ENCODE results near the gene DROSHA.

DNA sequence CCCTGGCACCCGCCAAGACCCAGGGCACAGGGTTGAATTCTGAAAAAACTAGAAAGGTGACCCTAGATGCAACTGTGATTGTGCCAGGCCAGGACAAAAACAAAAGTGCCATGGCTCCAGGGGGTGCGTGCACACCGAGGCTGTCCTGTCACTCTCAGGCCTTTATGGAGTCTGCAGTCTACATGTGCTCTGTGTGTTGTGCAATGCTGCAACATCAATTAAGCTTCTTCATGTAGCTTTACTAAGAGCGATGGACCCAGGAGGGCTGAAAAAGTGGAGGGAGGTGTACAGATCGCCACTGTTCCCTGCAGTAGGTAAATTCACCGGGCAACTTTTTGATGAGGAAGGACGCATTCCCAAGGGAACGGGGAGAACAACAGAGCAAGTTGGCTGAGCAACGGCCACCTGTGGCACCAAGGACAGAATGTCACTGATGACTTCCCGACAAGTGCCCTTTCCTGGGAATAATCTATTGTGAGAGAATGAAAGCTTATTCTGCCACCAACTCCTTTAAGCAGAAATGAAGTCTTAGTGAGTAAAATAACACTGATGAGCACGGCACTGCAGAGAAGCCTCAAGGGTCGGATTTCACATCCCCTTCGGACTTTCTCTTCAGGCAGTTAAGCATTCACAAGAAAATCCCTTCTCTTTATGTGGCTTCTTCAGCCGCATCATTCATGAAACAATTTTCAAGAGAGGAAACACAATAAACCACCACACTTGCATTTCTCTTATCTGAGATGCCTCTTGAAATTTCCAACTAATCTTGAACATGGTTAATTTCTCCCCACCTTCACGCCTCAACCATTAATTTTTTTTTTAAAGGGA, 149.6 kb downstream of the DROSHA start:
- TF ChIP-seq EZH2phosphoT487 (IDR thresholded peaks at IDR 0.05; ENCODE audit: low read length): no peak
- TF ChIP-seq, protein P1, sequence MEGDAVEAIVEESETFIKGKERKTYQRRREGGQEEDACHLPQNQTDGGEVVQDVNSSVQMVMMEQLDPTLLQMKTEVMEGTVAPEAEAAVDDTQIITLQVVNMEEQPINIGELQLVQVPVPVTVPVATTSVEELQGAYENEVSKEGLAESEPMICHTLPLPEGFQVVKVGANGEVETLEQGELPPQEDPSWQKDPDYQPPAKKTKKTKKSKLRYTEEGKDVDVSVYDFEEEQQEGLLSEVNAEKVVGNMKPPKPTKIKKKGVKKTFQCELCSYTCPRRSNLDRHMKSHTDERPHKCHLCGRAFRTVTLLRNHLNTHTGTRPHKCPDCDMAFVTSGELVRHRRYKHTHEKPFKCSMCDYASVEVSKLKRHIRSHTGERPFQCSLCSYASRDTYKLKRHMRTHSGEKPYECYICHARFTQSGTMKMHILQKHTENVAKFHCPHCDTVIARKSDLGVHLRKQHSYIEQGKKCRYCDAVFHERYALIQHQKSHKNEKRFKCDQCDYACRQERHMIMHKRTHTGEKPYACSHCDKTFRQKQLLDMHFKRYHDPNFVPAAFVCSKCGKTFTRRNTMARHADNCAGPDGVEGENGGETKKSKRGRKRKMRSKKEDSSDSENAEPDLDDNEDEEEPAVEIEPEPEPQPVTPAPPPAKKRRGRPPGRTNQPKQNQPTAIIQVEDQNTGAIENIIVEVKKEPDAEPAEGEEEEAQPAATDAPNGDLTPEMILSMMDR (IDR thresholded peaks at IDR 0.05; ENCODE audit: low read length): no peak

Measured in MM.1S (cell line).